OCI-LY1 (cell line): Measurements from ENCODE around the gene NR5A1.

Source experiments
- H2AFZ ChIP-seq: fragments of 200-600 bp; sonication (generic), shearing (Covaris generic); 2 replicates; pipeline ENCODE4 v1.6.0; 2014; ENCODE audit warnings: antibody characterized with exemption, mild to moderate bottlenecking, low read length
- H3F3A ChIP-seq: fragments of 200-600 bp; sonication (generic), shearing (Covaris generic); 2 replicates; pipeline ENCODE4 v1.6.0; 2014; ENCODE audit warnings: mild to moderate bottlenecking, antibody characterized with exemption, low read length, moderate library complexity; ENCODE audit not compliant: insufficient read depth
- H3K27ac ChIP-seq: fragments of 200-600 bp; sonication (generic); 2 replicates; pipeline ENCODE4 v1.5.1; 2014; ENCODE audit warnings: low read length, mixed run types, mild to moderate bottlenecking, low read depth; ENCODE audit not compliant: poor library complexity, severe bottlenecking
- H3K27me3 ChIP-seq: fragments of 200-600 bp; sonication (generic); 2 replicates; pipeline ENCODE4 v1.6.0; 2014; ENCODE audit warnings: antibody characterized with exemption, mild to moderate bottlenecking, low read length, moderate library complexity; ENCODE audit not compliant: insufficient read depth
- H3K36me3 ChIP-seq: fragments of 200-600 bp; sonication (generic); 2 replicates; pipeline ENCODE4 v1.6.1; 2014; ENCODE audit warnings: mild to moderate bottlenecking, antibody characterized with exemption, low read length, moderate library complexity, mixed read lengths; ENCODE audit not compliant: insufficient read depth
- H3K4me1 ChIP-seq: fragments of 200-600 bp; sonication (generic); 2 replicates; pipeline ENCODE4 v1.5.1; 2014; ENCODE audit warnings: mild to moderate bottlenecking, low read length, moderate library complexity; ENCODE audit not compliant: insufficient read depth, severe bottlenecking
- H3K4me2 ChIP-seq: fragments of 200-600 bp; sonication (generic), shearing (Covaris generic); 2 replicates; pipeline ENCODE4 v1.6.1; 2014; ENCODE audit warnings: low read length
- H3K4me3 ChIP-seq: fragments of 200-600 bp; sonication (generic); 2 replicates; pipeline ENCODE4 v1.5.1; 2014; ENCODE audit warnings: low read length, low read depth, mild to moderate bottlenecking, mixed read lengths; ENCODE audit not compliant: poor library complexity, severe bottlenecking
- H3K79me2 ChIP-seq: fragments of 200-600 bp; shearing (Covaris generic); 2 replicates; pipeline ENCODE4 v1.6.1; 2016; ENCODE audit warnings: mixed run types, low read length, mixed read lengths; ENCODE audit not compliant: insufficient read depth
- H3K9ac ChIP-seq: fragments of 200-600 bp; sonication (generic), shearing (Covaris generic); 2 replicates; pipeline ENCODE4 v1.6.1; 2014; ENCODE audit warnings: mild to moderate bottlenecking, low read length, mixed read lengths
- H3K9me2 ChIP-seq: fragments of 200-600 bp; sonication (generic), shearing (Covaris generic); 2 replicates; pipeline ENCODE4 v1.6.1; 2014; ENCODE audit warnings: low read depth, mild to moderate bottlenecking, low read length, mixed read lengths
- H3K9me3 ChIP-seq: fragments of 200-600 bp; shearing (Covaris generic); 2 replicates; pipeline ENCODE4 v1.6.1; 2014; ENCODE audit warnings: low read length, mixed read lengths
- H4K20me1 ChIP-seq: fragments of 200-600 bp; sonication (generic), shearing (Covaris generic); 2 replicates; pipeline ENCODE4 v1.6.0; 2016; ENCODE audit warnings: mild to moderate bottlenecking, low read length; ENCODE audit not compliant: insufficient read depth
- EZH2 ChIP-seq: fragments of 200-600 bp; sonication (generic), shearing (Covaris generic); IDR thresholded peaks from 2 replicates; pipeline ENCODE4 v1.8.0; 2017; ENCODE audit warnings: borderline replicate concordance, mixed run types, mild to moderate bottlenecking, antibody characterized with exemption, low read length, moderate library complexity, mixed read lengths
- TF ChIP-seq, protein P1 (sequence below): fragments of 200-600 bp; sonication (generic), shearing (Covaris generic); IDR thresholded peaks from 2 replicates; pipeline ENCODE4 v1.5.1; 2017; ENCODE audit warnings: mild to moderate bottlenecking, antibody characterized with exemption, low read length, moderate library complexity, mixed read lengths

The NR5A1 gene

DNA sequence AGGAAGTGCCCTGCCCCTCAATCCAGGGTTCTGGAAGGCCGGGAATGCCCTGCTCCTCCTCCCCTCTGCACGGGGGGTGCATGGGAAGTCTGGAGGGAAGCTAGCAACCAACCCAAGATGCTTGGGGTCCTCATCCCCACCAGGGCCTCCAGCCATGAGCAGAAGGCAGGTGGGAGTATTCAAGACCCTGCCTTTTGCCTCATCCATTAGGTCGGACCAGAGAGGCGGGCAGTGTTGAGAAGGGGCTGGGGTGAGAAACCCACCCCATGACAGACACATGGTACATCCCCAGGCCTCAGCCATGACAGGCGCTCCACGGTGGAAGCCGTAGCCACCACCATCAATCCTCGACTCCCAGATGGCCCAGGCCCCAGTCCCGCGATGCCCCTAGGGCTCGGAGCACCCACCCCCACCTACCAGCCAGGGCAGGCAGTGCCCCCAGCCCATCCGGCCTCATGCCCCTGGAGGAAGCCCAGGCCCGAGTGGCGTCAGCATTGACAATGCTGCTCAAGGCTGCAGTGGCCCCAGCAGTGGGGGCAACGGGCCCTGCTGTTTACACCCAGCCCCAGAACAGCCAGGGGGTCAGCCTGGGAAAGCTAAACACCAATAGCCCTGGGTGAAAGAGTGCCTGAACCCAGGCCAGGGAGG lies 8.6 kb downstream of the NR5A1 start:
- Histone ChIP-seq H3F3A (no peaks in the 10 kb centered on the region), H3K4me3 (no peak overlapping the region), H3K36me3 (no peaks in the 10 kb centered on the region), H3K79me2 (no peaks in the 10 kb centered on the region), H3K9ac (no peak overlapping the region), H3K9me2 (no peaks in the 10 kb centered on the region), H3K27me3 (0 out of 2 replicates have a peak, but pooled peaks cover 5% of the 10 kb centered on the region), H4K20me1 (no peaks in the 10 kb centered on the region), H2AFZ (no peak overlapping the region), H3K9me3 (no peaks in the 10 kb centered on the region), H3K4me2 (no peak overlapping the region), H3K27ac (no peak overlapping the region), H3K4me1 (no peaks in the 10 kb centered on the region)
- no peak for TF ChIP-seq EZH2
- TF ChIP-seq, protein P1, sequence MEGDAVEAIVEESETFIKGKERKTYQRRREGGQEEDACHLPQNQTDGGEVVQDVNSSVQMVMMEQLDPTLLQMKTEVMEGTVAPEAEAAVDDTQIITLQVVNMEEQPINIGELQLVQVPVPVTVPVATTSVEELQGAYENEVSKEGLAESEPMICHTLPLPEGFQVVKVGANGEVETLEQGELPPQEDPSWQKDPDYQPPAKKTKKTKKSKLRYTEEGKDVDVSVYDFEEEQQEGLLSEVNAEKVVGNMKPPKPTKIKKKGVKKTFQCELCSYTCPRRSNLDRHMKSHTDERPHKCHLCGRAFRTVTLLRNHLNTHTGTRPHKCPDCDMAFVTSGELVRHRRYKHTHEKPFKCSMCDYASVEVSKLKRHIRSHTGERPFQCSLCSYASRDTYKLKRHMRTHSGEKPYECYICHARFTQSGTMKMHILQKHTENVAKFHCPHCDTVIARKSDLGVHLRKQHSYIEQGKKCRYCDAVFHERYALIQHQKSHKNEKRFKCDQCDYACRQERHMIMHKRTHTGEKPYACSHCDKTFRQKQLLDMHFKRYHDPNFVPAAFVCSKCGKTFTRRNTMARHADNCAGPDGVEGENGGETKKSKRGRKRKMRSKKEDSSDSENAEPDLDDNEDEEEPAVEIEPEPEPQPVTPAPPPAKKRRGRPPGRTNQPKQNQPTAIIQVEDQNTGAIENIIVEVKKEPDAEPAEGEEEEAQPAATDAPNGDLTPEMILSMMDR = no peak

DNA sequence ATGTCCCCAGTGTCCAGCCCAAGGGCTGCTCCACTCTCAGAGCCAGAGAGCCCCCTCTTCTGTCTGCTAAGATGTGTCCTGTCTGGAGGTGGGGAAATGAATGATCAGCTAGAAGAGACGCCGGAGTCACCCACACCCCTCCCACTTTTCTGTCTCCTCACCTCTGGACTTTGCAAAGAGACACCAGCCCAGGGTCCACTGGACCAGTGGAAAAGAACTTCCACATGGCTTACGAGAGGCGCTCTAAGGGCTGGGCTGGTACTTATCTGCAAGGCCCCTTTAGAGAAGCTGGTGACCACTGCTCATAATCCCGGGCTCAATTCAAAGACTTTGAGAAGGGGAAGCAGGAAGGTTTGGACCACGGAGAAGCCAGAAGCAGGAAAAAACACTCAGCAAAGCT lies 9.2 kb downstream of the NR5A1 start:
- no peaks in the 10 kb centered on the region for H3K4me1 ChIP-seq
- TF ChIP-seq, protein P1 = no peak
- no peak for TF ChIP-seq EZH2
- no peaks in the 10 kb centered on the region for H3K9me3 ChIP-seq
- no peak overlapping the region for H2AFZ ChIP-seq
- H3K4me2 ChIP-seq = no peak overlapping the region
- no peaks in the 10 kb centered on the region for H3K79me2 ChIP-seq
- no peaks in the 10 kb centered on the region for H3K36me3 ChIP-seq
- no peaks in the 10 kb centered on the region for H4K20me1 ChIP-seq
- no peaks in the 10 kb centered on the region for H3F3A ChIP-seq
- H3K4me3 ChIP-seq = no peak overlapping the region
- no peak overlapping the region for H3K27ac ChIP-seq
- no peak overlapping the region for H3K9ac ChIP-seq
- H3K9me2 ChIP-seq = no peaks in the 10 kb centered on the region
- 0 out of 2 replicates have a peak, but pooled peaks cover 5% of the 10 kb centered on the region for H3K27me3 ChIP-seq

DNA sequence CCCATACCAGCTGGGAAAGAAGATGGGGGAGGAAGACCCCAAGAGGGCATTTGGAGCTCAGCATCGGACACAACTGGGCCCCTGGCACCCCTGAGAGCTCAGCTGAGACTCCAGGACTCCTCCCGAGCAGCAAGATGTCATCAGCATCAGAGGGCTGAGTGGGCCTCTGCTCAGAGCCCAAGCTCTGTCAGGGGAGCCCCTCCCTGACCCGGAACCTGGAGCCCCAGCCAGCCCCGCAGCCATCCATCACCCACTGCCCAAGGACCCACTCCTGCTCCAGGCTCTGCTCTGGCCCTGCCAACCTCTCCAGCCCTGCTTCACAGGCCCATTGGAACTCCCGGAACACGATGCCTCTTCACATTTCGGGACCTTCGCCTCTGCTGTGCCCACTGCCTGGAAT lies 9.8 kb downstream of the NR5A1 start:
- H3K9me3 ChIP-seq = no peaks in the 10 kb centered on the region
- no peak overlapping the region for H3K4me3 ChIP-seq
- H4K20me1 ChIP-seq = no peaks in the 10 kb centered on the region
- H2AFZ ChIP-seq = no peak overlapping the region
- no peaks in the 10 kb centered on the region for H3K79me2 ChIP-seq
- no peaks in the 10 kb centered on the region for H3K4me1 ChIP-seq
- H3K4me2 ChIP-seq = no peak overlapping the region
- no peaks in the 10 kb centered on the region for H3K36me3 ChIP-seq
- no peaks in the 10 kb centered on the region for H3K9me2 ChIP-seq
- no peak overlapping the region for H3K27ac ChIP-seq
- no peak overlapping the region for H3K9ac ChIP-seq
- H3F3A ChIP-seq = no peaks in the 10 kb centered on the region
- TF ChIP-seq, protein P1 = no peak
- no peak for TF ChIP-seq EZH2
- H3K27me3 ChIP-seq = 0 out of 2 replicates have a peak, but pooled peaks cover 5% of the 10 kb centered on the region
